K562 (cell line): ENCODE results near the gene TRA2B. TPM values are rescaled to one million over a fixed set of nuclear protein-coding genes. Genes with fewer than 3 reads are reported as not detected.

Source experiments
- ATAC-seq: fragments of 200-7000 bp; cut with Tn5 transposase; 3 replicates; pipeline ENCODE4 v1.9.1; 2020; ENCODE audit warnings: moderate library complexity
- BruUV-seq: library from RNA; stranded (reverse); fragments of 400-500 nt; replicated peaks from 2 replicates; lab custom pipeline; 2021; lab: Mats Ljungman, UMichigan
- CTCF ChIA-PET: fragments of 300-600 bp; formaldehyde crosslinking; extraction: SDS; loops from one replicate; lab custom pipeline; 2021; ENCODE audit warnings: low intra/inter-chr PET ratio; lab: Yijun Ruan, JAX
- POLR2A ChIA-PET: fragments of 300-600, 350-650 bp; sonication (Branson Sonifier 250); formaldehyde crosslinking; extraction: SDS; loops from one replicate; lab custom pipeline; 2021; ENCODE audit warnings: antibody characterized with exemption, inconsistent platforms; lab: Yijun Ruan, JAX
- DNase-seq, 4 experiments: peaks; one replicate each; pipeline versions ENCODE4 v3.0.0 to v3.0.0-alpha.2; 2011 to 2018; ENCODE audit warnings: low spot score in 3 of 4, mixed read lengths in 3 of 4; ENCODE audit errors: extremely low read depth in 1 of 4
- FAIRE-seq: peaks from 2 replicates; lab custom pipeline; 2011; peaks lifted over from hg19 to GRCh38; lab: Jason Lieb, UNC
- H2AFZ ChIP-seq: 2 replicates; pipeline ENCODE4 v1.6.0; 2011; ENCODE audit warnings: low read depth, low read length, control low read depth, inconsistent platforms
- H3K27ac ChIP-seq: fragments of 200-600 bp; 3 replicates; pipeline ENCODE4 v1.8.0; 2011; ENCODE audit warnings: low read depth, mild to moderate bottlenecking, control low read depth, inconsistent platforms, low read length, moderate library complexity, mixed read lengths; ENCODE audit errors: extremely low read depth
- H3K27me3 ChIP-seq, 2 experiments: fragments of 300-600 bp in 1 of 2; 2 replicates in 1 of 2; 3 replicates in 1 of 2; pipeline versions ENCODE4 v1.6.0 to v1.8.0; 2011; ENCODE audit warnings: inconsistent platforms in 2 of 2, low read length in 2 of 2, mild to moderate bottlenecking in 1 of 2, mixed read lengths in 1 of 2, moderate library complexity in 1 of 2; ENCODE audit not compliant: control insufficient read depth in 2 of 2, insufficient read depth in 2 of 2
- H3K36me3 ChIP-seq: fragments of 300-600 bp; 3 replicates; pipeline ENCODE4 v1.8.0; 2011; ENCODE audit warnings: mild to moderate bottlenecking, low read length, inconsistent platforms; ENCODE audit not compliant: control insufficient read depth, insufficient read depth
- H3K4me1 ChIP-seq, 2 experiments: fragments of 200-600 bp in 1 of 2; replicated peaks in 1 of 2; 2 replicates in 1 of 2; 3 replicates in 1 of 2; pipeline versions ENCODE4 v1.5.1 to v1.8.0; 2011; ENCODE audit warnings: inconsistent platforms in 2 of 2, low read length in 2 of 2, mild to moderate bottlenecking in 1 of 2, mixed read lengths in 1 of 2, moderate library complexity in 1 of 2; ENCODE audit not compliant: control insufficient read depth in 2 of 2, insufficient read depth in 2 of 2
- H3K4me2 ChIP-seq: 2 replicates; pipeline ENCODE4 v1.6.1; 2011; ENCODE audit warnings: low read length, control low read depth, inconsistent platforms, mixed read lengths; ENCODE audit not compliant: insufficient read depth
- H3K4me3 ChIP-seq: fragments of 200-600 bp; sonication (generic), shearing (Covaris generic); 2 replicates; pipeline ENCODE4 v1.5.1; 2016; ENCODE audit warnings: control low read depth, inconsistent platforms
- H3K79me2 ChIP-seq: fragments of 200-600 bp; 3 replicates; pipeline ENCODE4 v1.8.0; 2011; ENCODE audit warnings: low read length, inconsistent platforms; ENCODE audit not compliant: control insufficient read depth, insufficient read depth
- H3K9ac ChIP-seq, 2 experiments: 2 replicates each; pipeline versions ENCODE4 v1.6.0 to v1.6.1; 2011; ENCODE audit warnings: low read depth in 2 of 2, low read length in 2 of 2, control low read depth in 1 of 2, inconsistent platforms in 1 of 2, mild to moderate bottlenecking in 1 of 2, mixed read lengths in 1 of 2; ENCODE audit not compliant: insufficient read depth in 1 of 2
- H3K9me1 ChIP-seq: one replicate; pipeline ENCODE4 v1.6.0; 2011; ENCODE audit warnings: inconsistent platforms, mild to moderate bottlenecking, low read length, moderate library complexity; ENCODE audit not compliant: control insufficient read depth, insufficient read depth
- H3K9me3 ChIP-seq: replicated peaks from 2 replicates; pipeline ENCODE4 v1.5.1; 2011; ENCODE audit warnings: low read depth, low read length, inconsistent platforms; ENCODE audit not compliant: control insufficient read depth, insufficient read depth
- H4K20me1 ChIP-seq: replicated peaks from 2 replicates; pipeline ENCODE4 v1.6.1; 2011; ENCODE audit warnings: low read length, inconsistent platforms, mixed read lengths; ENCODE audit not compliant: control insufficient read depth, insufficient read depth
- MYNN ChIP-seq, 2 experiments: sonication (generic); formaldehyde crosslinking in 1 of 2; IDR thresholded peaks; 2 replicates each; pipeline versions ENCODE4 v1.5.0 to v1.6.1; 2016 to 2020; ENCODE audit warnings: antibody characterized with exemption in 1 of 2, missing genetic modification reagents in 1 of 2
- ZNF512 ChIP-seq: IDR thresholded peaks from 2 replicates; pipeline ENCODE4 v1.6.1; 2016; ENCODE audit warnings: missing genetic modification characterization, missing compliant biosample characterization
- ZNF764 ChIP-seq: fragments of 250-450 bp; sonication (Bioruptor Pico); IDR thresholded peaks from 2 replicates; pipeline ENCODE4 v1.4.0; 2020; ENCODE audit warnings: low read depth, mild to moderate bottlenecking, moderate library complexity
- WGBS: fragments of 100-300 bp; shearing (Covaris generic); methylation state at CpG from one replicate; pipeline ENCODE4 v1.1.6; 2016; ENCODE audit warnings: low coverage, mixed read lengths; ENCODE audit not compliant: insufficient coverage; ENCODE audit errors: missing lambda C conversion rate; 5-methylcytosine and 5-hydroxymethylcytosine counted together
- in situ Hi-C: fragments of 300-500 bp; cut with MboI; formaldehyde crosslinking; loops from 4 replicates; pipeline ENCODE4 v1.15.0; 2018; ENCODE audit warnings: inconsistent platforms, mixed read lengths
- intact Hi-C: fragments of 100-400 bp; cut with micrococcal nuclease; formaldehyde crosslinking; loops from 2 replicates; pipeline ENCODE4 v1.14.2; 2022
- polyA plus RNA-seq, 8 experiments: library from polyadenylated mRNA; depleted of rRNA in 4 of 8; stranded (reverse) in 5 of 8; unstranded in 3 of 8; fragments of >200 nt; fragmentation: Nextera tagmentation in 2 of 8; fragmentation: Illumina TruSeq in 1 of 8; extraction: Ambion mirVana in 2 of 8; extraction: Trizol in 1 of 8; gene quantifications; 2 replicates each; pipeline versions ENCODE4 v1.2.1 to v1.2.3, GENCODE V29; 2011 to 2014; ENCODE audit warnings: inconsistent platforms in 1 of 8, missing spikeins in 1 of 8
- total RNA-seq, 7 experiments: library from RNA; depleted of rRNA in 6 of 7; stranded (reverse); fragments of >200 nt in 6 of 7; fragmentation: Illumina TruSeq in 2 of 7; extraction: Trizol in 2 of 7; gene quantifications; 2 replicates each; pipeline versions ENCODE4 v1.2.1 to v1.2.3, GENCODE V29; 2011 to 2021; ENCODE audit warnings: low replicate concordance in 1 of 7

Gene TRA2B
- total and polyA plus RNA-seq, 9 of the 15 experiments (the other 6 are each of a cell fraction or from before 2014, with no cell fraction given), result 105 to 411 (median 278) TPM

GRCh38 chr3:185984203-185984602 is 46.4 kb upstream of the TRA2B start:
- no peak overlapping the region for H3K9ac ChIP-seq
- 0 out of 2 replicates have a peak, but pooled peaks cover 5% of the 10 kb centered on the region for H4K20me1 ChIP-seq
- no TSS peak for BruUV-seq
- intact Hi-C loops, result loop anchor here (5.0 to 10.0 kb wide), 4 partner anchors 102 to 841 kb away; no protein-coding TSS in a partner anchor
- no peaks in the 10 kb centered on the region for H3K9me3 ChIP-seq
- POLR2A ChIA-PET, result interaction anchor here (0.6 kb wide), 1 partner anchor 268 kb away, joined by 4 read pairs; no protein-coding TSS in a partner anchor
- DNase-seq (no peak), FAIRE-seq (no peak), ATAC-seq (peak; percentile 22; the same call in 2 of the 3 replicates)
- H3K9me1 ChIP-seq, result no peaks in the 10 kb centered on the region
- H3K4me3 ChIP-seq, result no peak overlapping the region
- CTCF ChIA-PET, result interaction anchor here (0.6 to 2.1 kb wide), 10 partner anchors 258 to 1694 kb away, joined by 3 to 13 read pairs (median 4); no protein-coding TSS in a partner anchor
- 38% methylated on average over 3 of the region's 3 CpGs for WGBS
- H3K79me2 ChIP-seq, result no peaks in the 10 kb centered on the region
- H2AFZ ChIP-seq, result no peak overlapping the region
- TF ChIP-seq MYNN (IDR thresholded peaks at IDR 0.05), result no peak
- TF ChIP-seq MYNN (CRISPR knock-in tag; IDR thresholded peaks at IDR 0.05), result no peak
- TF ChIP-seq ZNF512 (tag), result peak; percentile 87
- no peak for TF ChIP-seq ZNF764 (CRISPR knock-in tag)
- TF ChIP-seq, all 486 proteins: peak for 1
- H3K36me3 ChIP-seq, result no peaks in the 10 kb centered on the region
- in situ Hi-C loops, result loop anchor here (5.0 kb wide), 2 partner anchors 248 to 558 kb away; partner anchors contain the start of gene CRYGS
- peaks cover 4% of the 10 kb centered on the region in 2 experiments; a peak in 3 of 5 replicates for H3K4me1 ChIP-seq
- H3K4me2 ChIP-seq, result no peak overlapping the region
- no peak overlapping the region for H3K27ac ChIP-seq
- H3K27me3 ChIP-seq, result peaks cover 0 to 8% of the 10 kb centered on the region in 2 experiments; a peak in 2 of 5 replicates
